Measurements from ENCODE around the gene MBP. TPM values are rescaled to one million over a fixed set of nuclear protein-coding genes. Genes with fewer than 3 reads are reported as not detected.

Gene MBP
- total RNA-seq, 2 experiments from 2014 or later, result 13.5 to 28.9 TPM

DNA sequence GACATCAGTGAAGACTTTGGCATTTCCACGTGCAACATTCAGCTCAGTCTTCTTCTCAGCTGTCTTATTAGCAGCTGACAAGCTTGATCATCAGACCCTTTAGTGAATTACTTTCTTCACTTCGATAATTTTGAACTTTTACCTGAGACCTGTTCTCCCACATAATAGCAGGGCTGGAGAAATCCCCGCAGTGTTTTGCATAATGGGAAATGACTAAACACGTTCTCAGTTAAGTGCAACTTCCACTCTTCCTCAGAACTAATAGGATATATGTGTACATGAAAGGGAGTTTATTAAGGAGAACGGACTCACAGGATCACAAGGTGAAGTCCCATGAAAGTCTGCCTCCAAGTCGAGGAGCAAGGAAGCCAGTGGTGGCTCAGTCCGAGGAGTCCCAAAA is 28.8 kb upstream of the MBP start:
- intact Hi-C loops (cut with micrococcal nuclease; ENCODE audit: unreplicated experiment), result no loop called here
- H3K4me1 ChIP-seq (ENCODE audit: insufficient read depth, low read length, poor library complexity, severe bottlenecking), result no peaks in the 10 kb centered on the region
- H4K20me1 ChIP-seq (ENCODE audit: insufficient read depth, low read length), result no peaks in the 10 kb centered on the region
- no peaks in the 10 kb centered on the region for H3K9me3 ChIP-seq (ENCODE audit: low read length)
- H2AFZ ChIP-seq (ENCODE audit: low read length), result no peak overlapping the region
- H3K36me3 ChIP-seq (ENCODE audit: insufficient read depth, low read length), result no peaks in the 10 kb centered on the region
- BruUV-seq (replicated peaks), result no TSS peak
- H3K9me2 ChIP-seq (ENCODE audit: insufficient read depth, low read length), result no peaks in the 10 kb centered on the region
- no peak overlapping the region for H3K27ac ChIP-seq (ENCODE audit: low read depth, low read length, poor library complexity, severe bottlenecking)
- ChIA-PET POLR2A (no interaction called here), CTCF (ENCODE audit: unreplicated experiment) (no interaction called here)
- TF ChIP-seq EZH2phosphoT487 (IDR thresholded peaks at IDR 0.05; ENCODE audit: borderline replicate concordance, low read depth, low read length), result no peak
- TF ChIP-seq, protein P1, sequence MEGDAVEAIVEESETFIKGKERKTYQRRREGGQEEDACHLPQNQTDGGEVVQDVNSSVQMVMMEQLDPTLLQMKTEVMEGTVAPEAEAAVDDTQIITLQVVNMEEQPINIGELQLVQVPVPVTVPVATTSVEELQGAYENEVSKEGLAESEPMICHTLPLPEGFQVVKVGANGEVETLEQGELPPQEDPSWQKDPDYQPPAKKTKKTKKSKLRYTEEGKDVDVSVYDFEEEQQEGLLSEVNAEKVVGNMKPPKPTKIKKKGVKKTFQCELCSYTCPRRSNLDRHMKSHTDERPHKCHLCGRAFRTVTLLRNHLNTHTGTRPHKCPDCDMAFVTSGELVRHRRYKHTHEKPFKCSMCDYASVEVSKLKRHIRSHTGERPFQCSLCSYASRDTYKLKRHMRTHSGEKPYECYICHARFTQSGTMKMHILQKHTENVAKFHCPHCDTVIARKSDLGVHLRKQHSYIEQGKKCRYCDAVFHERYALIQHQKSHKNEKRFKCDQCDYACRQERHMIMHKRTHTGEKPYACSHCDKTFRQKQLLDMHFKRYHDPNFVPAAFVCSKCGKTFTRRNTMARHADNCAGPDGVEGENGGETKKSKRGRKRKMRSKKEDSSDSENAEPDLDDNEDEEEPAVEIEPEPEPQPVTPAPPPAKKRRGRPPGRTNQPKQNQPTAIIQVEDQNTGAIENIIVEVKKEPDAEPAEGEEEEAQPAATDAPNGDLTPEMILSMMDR (conservative IDR thresholded peaks at IDR 0.05; ENCODE audit: low read length), result no peak
- H3K4me2 ChIP-seq (ENCODE audit: low read length), result no peak overlapping the region
- no peak for DNase-seq (ENCODE audit: low spot score)
- H3K4me3 ChIP-seq (ENCODE audit: low read depth, low read length, poor library complexity, severe bottlenecking), result no peak overlapping the region
- H3K79me2 ChIP-seq (ENCODE audit: insufficient read depth, low read depth, low read length), result no peaks in the 10 kb centered on the region

DNA sequence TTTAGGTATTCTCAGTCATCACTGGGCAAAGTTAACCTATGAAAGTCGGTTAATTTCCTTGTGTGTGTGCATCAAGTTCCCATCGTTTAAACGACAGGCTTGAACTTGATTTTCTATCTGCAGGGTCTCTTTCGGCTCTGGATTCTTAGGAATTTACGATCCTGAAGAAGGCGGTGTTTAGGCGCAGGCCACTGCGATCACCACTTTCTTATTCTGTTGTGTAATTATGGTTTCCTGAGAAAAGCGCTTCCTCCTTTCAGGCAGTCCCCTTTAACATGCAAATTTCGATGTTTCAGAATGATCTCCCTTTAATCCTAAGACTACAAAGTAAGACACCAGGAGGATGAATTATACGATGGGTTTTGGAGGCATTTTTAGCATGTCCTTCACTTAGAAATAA is 27.9 kb upstream of the MBP start:
- BruUV-seq (replicated peaks), result no TSS peak
- intact Hi-C loops (cut with micrococcal nuclease; ENCODE audit: unreplicated experiment), result no loop called here
- Histone ChIP-seq H4K20me1 (ENCODE audit: insufficient read depth, low read length) (no peaks in the 10 kb centered on the region), H3K79me2 (ENCODE audit: insufficient read depth, low read depth, low read length) (no peaks in the 10 kb centered on the region), H3K4me3 (ENCODE audit: low read depth, low read length, poor library complexity, severe bottlenecking) (no peak overlapping the region), H3K9me2 (ENCODE audit: insufficient read depth, low read length) (no peaks in the 10 kb centered on the region), H2AFZ (ENCODE audit: low read length) (no peak overlapping the region), H3K27ac (ENCODE audit: low read depth, low read length, poor library complexity, severe bottlenecking) (no peak overlapping the region), H3K4me2 (ENCODE audit: low read length) (peak overlapping the region; percentile 34; the same call in 1 of the 2 replicates), H3K9me3 (ENCODE audit: low read length) (no peaks in the 10 kb centered on the region), H3K4me1 (ENCODE audit: insufficient read depth, low read length, poor library complexity, severe bottlenecking) (no peaks in the 10 kb centered on the region), H3K36me3 (ENCODE audit: insufficient read depth, low read length) (no peaks in the 10 kb centered on the region)
- TF ChIP-seq, protein P1 (conservative IDR thresholded peaks at IDR 0.05; ENCODE audit: low read length), result no peak
- TF ChIP-seq EZH2phosphoT487 (IDR thresholded peaks at IDR 0.05; ENCODE audit: borderline replicate concordance, low read depth, low read length), result no peak
- no peak for DNase-seq (ENCODE audit: low spot score)
- POLR2A ChIA-PET, result no interaction called here
- CTCF ChIA-PET (ENCODE audit: unreplicated experiment), result no interaction called here

DNA sequence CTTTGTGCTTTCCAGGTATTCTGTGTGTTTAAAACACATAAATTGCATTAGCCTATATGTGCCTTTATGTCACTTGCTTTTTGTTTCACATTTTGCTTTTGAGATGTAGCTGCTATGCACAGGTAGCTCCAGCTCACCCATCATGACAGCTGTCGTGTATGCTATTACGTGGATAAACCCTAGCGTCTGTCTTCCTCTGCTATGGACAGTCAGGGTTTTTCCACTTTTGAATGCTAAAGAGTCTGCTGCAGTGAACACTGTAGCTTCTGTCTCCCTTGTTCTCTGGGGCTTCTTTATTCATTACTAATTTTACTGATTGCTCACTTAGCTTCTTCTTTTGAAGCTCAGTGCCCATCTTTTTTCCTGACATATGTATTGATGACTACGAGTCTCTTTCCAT is 24.7 kb upstream of the MBP start:
- CTCF ChIA-PET (ENCODE audit: unreplicated experiment), result no interaction called here
- no TSS peak for BruUV-seq (replicated peaks)
- POLR2A ChIA-PET, result no interaction called here

More for the DNA sequence above, 24.7 kb upstream of the MBP start:
- no peak overlapping the region for H3K4me3 ChIP-seq (ENCODE audit: low read depth, low read length, poor library complexity, severe bottlenecking)
- H4K20me1 ChIP-seq (ENCODE audit: insufficient read depth, low read length), result no peaks in the 10 kb centered on the region
- no peaks in the 10 kb centered on the region for H3K36me3 ChIP-seq (ENCODE audit: insufficient read depth, low read length)
- TF ChIP-seq EZH2phosphoT487 (IDR thresholded peaks at IDR 0.05; ENCODE audit: borderline replicate concordance, low read depth, low read length), result no peak
- TF ChIP-seq, protein P1 (conservative IDR thresholded peaks at IDR 0.05; ENCODE audit: low read length), result no peak
- no peak overlapping the region for H3K4me2 ChIP-seq (ENCODE audit: low read length)
- H3K27ac ChIP-seq (ENCODE audit: low read depth, low read length, poor library complexity, severe bottlenecking), result no peak overlapping the region
- H3K79me2 ChIP-seq (ENCODE audit: insufficient read depth, low read depth, low read length), result no peaks in the 10 kb centered on the region
- H3K9me2 ChIP-seq (ENCODE audit: insufficient read depth, low read length), result no peaks in the 10 kb centered on the region
- no peaks in the 10 kb centered on the region for H3K9me3 ChIP-seq (ENCODE audit: low read length)
- peaks cover 9% of the 10 kb centered on the region for H3K4me1 ChIP-seq (ENCODE audit: insufficient read depth, low read length, poor library complexity, severe bottlenecking)
- DNase-seq (ENCODE audit: low spot score), result no peak
- H2AFZ ChIP-seq (ENCODE audit: low read length), result no peak overlapping the region
- intact Hi-C loops (cut with micrococcal nuclease; ENCODE audit: unreplicated experiment), result no loop called here

All from OCI-LY7 (cell line).